Liver (tissue), 9 donors: Measurements from ENCODE around the gene EFCAB14. TPM values are rescaled to one million over a fixed set of nuclear protein-coding genes. Genes with fewer than 3 reads are reported as not detected.

ENCODE experiments used
- DNase-seq: peaks from one replicate; pipeline ENCODE4 v3.0.0-alpha.2; 2017; ENCODE audit warnings: low spot score
- H3K27ac ChIP-seq, 2 donors: one replicate each; pipeline ENCODE4 v1.7.0; 2013; ENCODE audit warnings: inconsistent platforms in 2 of 2, low read length in 2 of 2, control low read depth in 1 of 2, low read depth in 1 of 2, mild to moderate bottlenecking in 1 of 2
- H3K27me3 ChIP-seq, 4 donors: one replicate each; pipeline versions ENCODE4 v1.6.1 to v1.7.0; 2013; ENCODE audit warnings: low read length in 3 of 4, inconsistent platforms in 1 of 4, mild to moderate bottlenecking in 1 of 4, moderate library complexity in 1 of 4; ENCODE audit not compliant: control insufficient read depth in 4 of 4, insufficient read depth in 4 of 4
- H3K36me3 ChIP-seq, 4 donors: one replicate each; pipeline versions ENCODE4 v1.6.1 to v1.7.0; 2013; ENCODE audit warnings: low read length in 3 of 4, mild to moderate bottlenecking in 3 of 4, low read depth in 1 of 4, moderate library complexity in 1 of 4; ENCODE audit not compliant: control insufficient read depth in 4 of 4, insufficient read depth in 3 of 4
- H3K4me1 ChIP-seq, 4 donors: one replicate each; pipeline versions ENCODE4 v1.6.1 to v1.7.0; 2013; ENCODE audit warnings: low read length in 3 of 4, mild to moderate bottlenecking in 3 of 4, moderate library complexity in 1 of 4; ENCODE audit not compliant: control insufficient read depth in 4 of 4, insufficient read depth in 4 of 4
- H3K4me3 ChIP-seq, 3 donors: one replicate each; pipeline versions ENCODE4 v1.6.1 to v1.7.0; 2013; ENCODE audit warnings: low read length in 3 of 3, control low read depth in 1 of 3, low read depth in 1 of 3, mild to moderate bottlenecking in 1 of 3
- H3K9ac ChIP-seq, 2 donors: one replicate each; pipeline ENCODE4 v1.7.0; 2013; ENCODE audit warnings: low read length in 2 of 2, mild to moderate bottlenecking in 2 of 2, moderate library complexity in 2 of 2, control low read depth in 1 of 2, low read depth in 1 of 2
- H3K9me3 ChIP-seq, 4 donors: one replicate each; pipeline versions ENCODE4 v1.6.1 to v1.7.0; 2013; ENCODE audit warnings: low read length in 3 of 4; ENCODE audit not compliant: control insufficient read depth in 4 of 4
- ATF3 ChIP-seq: IDR thresholded peaks from 2 replicates; pipeline ENCODE4 v1.6.1; 2016; ENCODE audit warnings: antibody characterized with exemption
- EGR1 ChIP-seq, 2 donors: IDR thresholded peaks; 2 replicates each; pipeline ENCODE4 v1.6.1; 2016 to 2018; ENCODE audit warnings: antibody characterized with exemption in 2 of 2, low read depth in 2 of 2
- FOXA2 ChIP-seq: IDR thresholded peaks from 2 replicates; pipeline ENCODE4 v1.6.1; 2016; ENCODE audit warnings: antibody characterized with exemption
- GABPA ChIP-seq, 2 donors: IDR thresholded peaks in 1 of 2; conservative IDR thresholded peaks in 1 of 2; 2 replicates each; pipeline ENCODE4 v1.6.1; 2016; ENCODE audit warnings: antibody characterized with exemption in 2 of 2, mild to moderate bottlenecking in 1 of 2, moderate library complexity in 1 of 2
- HNF4A ChIP-seq, 2 donors: conservative IDR thresholded peaks; 2 replicates each; pipeline ENCODE4 v1.6.1; 2016; ENCODE audit warnings: antibody characterized with exemption in 2 of 2, mild to moderate bottlenecking in 2 of 2
- RAD21 ChIP-seq, 2 donors: IDR thresholded peaks; 2 replicates each; pipeline ENCODE4 v1.6.1; 2016; ENCODE audit warnings: antibody characterized with exemption in 2 of 2, mild to moderate bottlenecking in 2 of 2
- REST ChIP-seq: IDR thresholded peaks from 2 replicates; pipeline ENCODE4 v1.6.1; 2016; ENCODE audit warnings: antibody characterized with exemption, mild to moderate bottlenecking
- RXRA ChIP-seq, 2 donors: IDR thresholded peaks; 2 replicates each; pipeline ENCODE4 v1.6.1; 2017 to 2018; ENCODE audit warnings: antibody characterized with exemption in 2 of 2, mild to moderate bottlenecking in 1 of 2
- SP1 ChIP-seq: IDR thresholded peaks from 2 replicates; pipeline ENCODE4 v1.6.1; 2018; ENCODE audit warnings: antibody characterized with exemption, mild to moderate bottlenecking
- TAF1 ChIP-seq: conservative IDR thresholded peaks from 2 replicates; pipeline ENCODE4 v1.6.1; 2016; ENCODE audit warnings: antibody characterized with exemption, mild to moderate bottlenecking
- YY1 ChIP-seq: IDR thresholded peaks from 2 replicates; pipeline ENCODE4 v1.6.1; 2016; ENCODE audit warnings: antibody characterized with exemption, mild to moderate bottlenecking
- ZBTB33 ChIP-seq: IDR thresholded peaks from 2 replicates; pipeline ENCODE4 v1.6.1; 2016; ENCODE audit warnings: antibody characterized with exemption
- WGBS: extraction: QIAGEN DNeasy Blood & Tissue Kit; methylation state at CpG from one replicate; pipeline ENCODE4 v1.1.7; 2013; 5-methylcytosine and 5-hydroxymethylcytosine counted together
- polyA plus RNA-seq, 2 donors: library from polyadenylated mRNA; stranded (reverse) in 1 of 2; unstranded in 1 of 2; fragments of 200-250 nt in 1 of 2; fragments of >200 nt in 1 of 2; fragmentation: Nextera tagmentation in 1 of 2; extraction: Ambion mirVana in 1 of 2; gene quantifications; one replicate each; pipeline versions ENCODE4 v1.2.1 to v1.2.3, GENCODE V29; 2013 to 2015
- total RNA-seq, 2 donors: library from RNA; depleted of rRNA; stranded (reverse); fragments of >200 nt; gene quantifications; one replicate each; pipeline ENCODE4 v1.2.3, GENCODE V29; 2014
- TF ChIP-seq, protein P1 (sequence below): IDR thresholded peaks from 2 replicates; pipeline ENCODE4 v1.6.1; 2016; ENCODE audit warnings: antibody characterized with exemption
- donor health status: healthy.
- donor health status: healthy.
- donor health status: healthy.
- donor health status: healthy.
- donor health status: healthy.

Gene EFCAB14
- total and polyA plus RNA-seq, 4 donors, result 14.8 to 34.6 (median 23.7) TPM

- peaks cover 14 to 60% (median 37%) of the 10 kb centered on the region in 4 donors for H3K36me3 ChIP-seq
- WGBS, result 96% methylated on average over 2 of the region's 2 CpGs
- H3K4me1 ChIP-seq, result peaks cover 0 to 9% (median 7%) of the 10 kb centered on the region in 4 donors
Measured at GRCh38 chr1:46690931-46691421, 27.9 kb downstream of the EFCAB14 start.

GRCh38 chr1:46689897-46690296 lies 29.0 kb downstream of the EFCAB14 start:
- WGBS, result 91% methylated on average over 1 of the region's 1 CpG
- Histone ChIP-seq H3K9me3 (no peaks in the 10 kb centered on the region), H3K4me1 (peaks cover 0 to 9% (median 7%) of the 10 kb centered on the region in 4 donors), H3K27ac (no peak overlapping the region), H3K4me3 (no peak overlapping the region), H3K9ac (no peak overlapping the region), H3K27me3 (no peaks in the 10 kb centered on the region), H3K36me3 (peaks cover 14 to 61% (median 33%) of the 10 kb centered on the region in 4 donors)
- no peak for DNase-seq
- TF ChIP-seq GABPA (IDR thresholded peaks at IDR 0.05 in 1 of 2, conservative IDR thresholded peaks at IDR 0.05 in 1 of 2) (no peak), FOXA2 (no peak), RXRA (IDR thresholded peaks at IDR 0.05) (no peak), RAD21 (IDR thresholded peaks at IDR 0.05) (no peak), TAF1 (no peak), SP1 (no peak), ZBTB33 (no peak), EGR1 (IDR thresholded peaks at IDR 0.05; ENCODE audit: low read depth in 2 of 2) (no peak), REST (no peak), YY1 (no peak), ATF3 (no peak)
- TF ChIP-seq, protein P1, sequence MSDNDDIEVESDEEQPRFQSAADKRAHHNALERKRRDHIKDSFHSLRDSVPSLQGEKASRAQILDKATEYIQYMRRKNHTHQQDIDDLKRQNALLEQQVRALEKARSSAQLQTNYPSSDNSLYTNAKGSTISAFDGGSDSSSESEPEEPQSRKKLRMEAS, result no peak

More at GRCh38 chr1:46690931-46691421, 27.9 kb downstream of the EFCAB14 start:
- no peak overlapping the region for H3K27ac ChIP-seq
- no peak overlapping the region for H3K9ac ChIP-seq
- DNase-seq, result no peak
- no peaks in the 10 kb centered on the region for H3K9me3 ChIP-seq
- H3K27me3 ChIP-seq, result no peaks in the 10 kb centered on the region
- no peak for TF ChIP-seq REST
- no peak for TF ChIP-seq ZBTB33
- no peak for TF ChIP-seq HNF4A (conservative IDR thresholded peaks at IDR 0.05)
- no peak overlapping the region for H3K4me3 ChIP-seq
